ENCODE measurements around the gene PAN3.

DNA sequence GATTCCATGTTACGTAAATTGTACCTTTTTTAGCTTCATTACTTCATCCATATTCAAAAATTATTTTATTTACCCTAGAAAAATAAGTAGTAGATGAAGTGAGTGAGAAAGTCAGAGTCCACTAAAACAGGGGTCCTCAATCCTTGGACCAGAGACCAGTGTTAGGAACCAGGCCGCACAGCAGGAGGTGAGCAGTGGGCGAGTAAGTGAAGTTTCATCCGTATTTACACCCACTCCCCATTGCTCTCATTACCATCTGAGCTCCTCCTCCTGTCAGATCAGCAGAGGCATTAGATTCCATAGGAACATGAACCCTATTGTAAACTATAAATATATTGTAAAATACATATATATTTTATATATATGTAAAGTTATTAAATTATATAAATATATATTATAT is 119.0 kb downstream of the PAN3 start:
- TF ChIP-seq, protein P1, sequence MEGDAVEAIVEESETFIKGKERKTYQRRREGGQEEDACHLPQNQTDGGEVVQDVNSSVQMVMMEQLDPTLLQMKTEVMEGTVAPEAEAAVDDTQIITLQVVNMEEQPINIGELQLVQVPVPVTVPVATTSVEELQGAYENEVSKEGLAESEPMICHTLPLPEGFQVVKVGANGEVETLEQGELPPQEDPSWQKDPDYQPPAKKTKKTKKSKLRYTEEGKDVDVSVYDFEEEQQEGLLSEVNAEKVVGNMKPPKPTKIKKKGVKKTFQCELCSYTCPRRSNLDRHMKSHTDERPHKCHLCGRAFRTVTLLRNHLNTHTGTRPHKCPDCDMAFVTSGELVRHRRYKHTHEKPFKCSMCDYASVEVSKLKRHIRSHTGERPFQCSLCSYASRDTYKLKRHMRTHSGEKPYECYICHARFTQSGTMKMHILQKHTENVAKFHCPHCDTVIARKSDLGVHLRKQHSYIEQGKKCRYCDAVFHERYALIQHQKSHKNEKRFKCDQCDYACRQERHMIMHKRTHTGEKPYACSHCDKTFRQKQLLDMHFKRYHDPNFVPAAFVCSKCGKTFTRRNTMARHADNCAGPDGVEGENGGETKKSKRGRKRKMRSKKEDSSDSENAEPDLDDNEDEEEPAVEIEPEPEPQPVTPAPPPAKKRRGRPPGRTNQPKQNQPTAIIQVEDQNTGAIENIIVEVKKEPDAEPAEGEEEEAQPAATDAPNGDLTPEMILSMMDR (IDR thresholded peaks at IDR 0.05) = no peak
- TF ChIP-seq POLR2A (IDR thresholded peaks at IDR 0.05) (no peak), EP300 (IDR thresholded peaks at IDR 0.05) (no peak), POLR2AphosphoS5 (IDR thresholded peaks at IDR 0.05) (no peak)

Data from sigmoid colon (tissue), 4 donors.